Middle frontal gyrus (tissue), 1 donor: ENCODE data around the gene FLT3.
"Not testable (repeated sequence)": the region's sequence is repeated elsewhere in the genome, so short reads cannot be mapped to it uniquely, and the experiment has no call there.

Experiments
- DNase-seq: peaks from one replicate; pipeline ENCODE4 v3.0.0-alpha.2; 2015; ENCODE audit warnings: low spot score; ENCODE audit errors: extremely low spot score

Gene FLT3

DNA sequence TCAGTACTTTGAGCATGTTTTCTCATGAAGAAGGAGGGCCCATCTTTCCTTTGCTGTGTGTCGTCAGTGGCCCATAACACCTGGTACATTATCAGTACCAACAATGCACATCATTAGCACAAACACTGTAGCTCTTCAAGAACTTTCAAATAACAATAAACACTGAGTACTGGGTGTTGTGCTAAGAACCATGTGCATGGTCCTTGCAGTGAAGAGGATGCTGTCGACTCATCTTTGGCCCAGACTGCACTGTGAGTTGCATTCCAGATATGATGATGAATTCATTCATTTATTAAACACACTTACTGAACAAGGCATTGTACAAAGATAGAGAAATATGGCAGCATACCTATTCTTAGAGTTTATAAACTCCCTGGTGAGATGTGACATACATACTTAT is 55.8 kb downstream of the FLT3 start:
- DNase-seq, result no peak

DNA sequence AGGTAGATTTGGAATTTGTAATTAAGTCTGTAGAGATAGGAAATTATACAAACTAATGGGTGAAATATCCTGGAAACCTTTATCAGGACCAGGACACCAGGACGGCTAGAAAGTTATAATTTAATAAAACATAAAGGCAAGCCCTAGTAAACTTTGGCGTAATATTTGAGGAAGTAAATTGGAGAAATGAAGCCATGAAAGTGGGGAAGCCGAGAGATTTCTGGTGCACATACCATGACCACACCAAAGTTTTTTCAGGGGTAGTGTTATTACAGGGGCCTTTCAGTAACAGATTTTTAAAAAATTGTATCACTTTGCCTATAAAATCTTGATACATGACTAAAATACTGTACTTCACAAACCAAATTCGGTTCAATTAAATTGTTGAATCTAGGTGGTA is 57.2 kb downstream of the FLT3 start:
- no peak for DNase-seq

DNA sequence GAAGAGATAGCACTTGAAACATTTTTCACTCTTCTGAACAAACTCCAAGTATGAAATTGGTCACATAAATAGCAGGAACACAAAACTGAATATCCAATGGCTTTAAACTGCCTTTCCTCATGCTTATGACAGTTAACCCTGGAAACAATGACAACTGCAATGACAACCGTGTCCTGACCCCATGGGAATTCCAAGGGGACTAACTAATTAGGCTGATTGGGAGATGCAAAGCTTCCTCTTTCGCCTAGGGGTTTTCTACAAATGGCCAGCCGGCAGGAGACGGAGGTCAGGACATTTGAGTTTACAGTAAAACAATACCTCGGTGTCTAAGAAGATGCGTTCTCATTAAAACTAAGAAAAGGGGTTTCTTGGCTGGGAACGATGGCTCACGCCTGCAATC is 58.9 kb downstream of the FLT3 start:
- no peak for DNase-seq

DNA sequence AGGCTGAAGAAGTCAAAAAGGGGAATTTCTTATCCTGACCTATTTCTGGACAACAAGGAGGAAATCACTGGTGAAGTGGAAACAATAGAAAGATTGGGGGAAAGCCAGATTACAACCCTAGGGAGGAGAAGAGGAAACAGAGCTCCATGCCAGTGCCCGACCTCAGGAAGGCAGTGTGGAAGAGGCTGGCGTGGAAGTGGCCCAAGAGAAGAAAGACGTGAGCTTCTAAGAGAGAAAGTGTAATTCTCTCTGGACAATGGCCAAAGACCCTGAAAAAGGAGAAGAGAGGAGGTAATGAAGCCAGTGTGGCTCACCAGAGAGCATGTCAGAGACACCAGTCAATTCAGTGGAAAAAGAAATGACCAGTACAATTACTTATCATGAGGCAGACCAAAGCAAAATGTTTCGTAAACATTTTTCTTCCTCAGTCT is 59.3 kb downstream of the FLT3 start:
- no peak for DNase-seq

DNA sequence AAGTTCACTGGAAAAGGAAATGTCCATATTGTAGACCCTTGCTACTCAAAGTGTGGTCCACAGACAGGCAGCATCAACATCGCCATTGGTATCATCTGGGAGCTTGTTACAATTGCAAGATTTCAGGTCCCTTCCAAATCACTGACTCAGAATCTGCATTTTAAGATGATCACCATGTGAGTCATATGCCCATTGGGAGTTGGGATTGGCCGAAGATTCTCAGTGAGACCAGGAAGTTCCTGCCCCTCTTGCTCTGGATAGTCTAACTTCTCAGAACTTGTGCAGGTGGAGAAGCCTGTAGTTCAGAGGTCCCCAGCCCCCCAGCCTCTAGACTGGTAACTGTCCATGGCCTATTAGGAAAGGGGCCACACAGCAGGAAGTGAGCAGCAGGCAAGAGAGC is 63.0 kb downstream of the FLT3 start:
- DNase-seq, result no peak

DNA sequence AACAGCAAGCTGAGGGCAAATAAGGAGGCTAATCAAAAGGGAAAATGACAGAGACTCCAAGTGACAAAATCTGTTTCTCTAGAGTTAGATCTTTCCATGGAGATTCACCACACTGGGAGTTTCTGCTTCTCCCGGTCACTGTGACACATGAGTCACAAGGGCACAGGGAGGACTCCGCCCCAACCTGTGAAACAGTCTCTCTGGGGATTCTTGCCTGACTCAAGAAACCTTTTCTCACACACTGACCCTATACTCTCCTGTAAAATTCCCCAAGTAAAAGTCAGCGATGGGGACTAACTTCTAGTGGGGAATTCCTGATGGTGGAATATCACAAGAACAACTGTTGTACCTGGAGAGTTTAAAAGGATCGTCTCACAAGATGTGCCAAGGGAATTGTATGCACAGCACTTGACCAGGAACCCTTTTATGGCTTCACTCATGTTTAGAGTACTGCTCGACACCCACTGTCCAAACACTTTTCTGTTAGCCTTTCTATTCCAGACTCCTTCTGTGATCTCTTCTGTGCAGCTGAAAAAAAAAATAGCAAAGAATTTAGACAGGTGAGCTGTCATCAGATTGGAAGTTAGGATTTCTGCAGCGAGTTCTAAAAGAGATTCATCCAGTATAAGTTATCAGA is 65.1 kb downstream of the FLT3 start:
- DNase-seq, result no peak

DNA sequence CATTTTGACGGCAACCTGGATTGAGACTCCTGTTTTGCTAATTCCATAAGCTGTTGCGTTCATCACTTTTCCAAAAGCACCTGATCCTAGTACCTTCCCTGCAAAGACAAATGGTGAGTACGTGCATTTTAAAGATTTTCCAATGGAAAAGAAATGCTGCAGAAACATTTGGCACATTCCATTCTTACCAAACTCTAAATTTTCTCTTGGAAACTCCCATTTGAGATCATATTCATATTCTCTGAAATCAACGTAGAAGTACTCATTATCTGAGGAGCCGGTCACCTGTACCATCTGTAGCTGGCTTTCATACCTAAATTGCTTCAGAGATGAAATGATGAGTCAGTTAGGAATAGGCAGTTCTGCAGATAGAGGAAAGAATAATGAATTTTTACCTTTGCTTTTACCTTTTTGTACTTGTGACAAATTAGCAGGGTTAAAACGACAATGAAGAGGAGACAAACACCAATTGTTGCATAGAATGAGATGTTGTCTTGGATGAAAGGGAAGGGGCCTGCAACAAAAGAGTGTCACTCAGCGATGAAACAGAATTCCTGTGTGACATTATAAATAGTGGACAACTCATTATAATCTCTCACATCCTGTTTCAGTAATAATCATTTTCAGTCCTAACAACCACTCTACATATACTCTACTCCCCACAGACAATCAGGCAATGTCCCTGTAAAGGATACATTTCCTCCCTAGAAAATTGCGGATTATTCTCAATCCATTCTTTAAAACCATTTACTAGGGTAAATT is 66.3 kb downstream of the FLT3 start:
- no peak for DNase-seq

DNA sequence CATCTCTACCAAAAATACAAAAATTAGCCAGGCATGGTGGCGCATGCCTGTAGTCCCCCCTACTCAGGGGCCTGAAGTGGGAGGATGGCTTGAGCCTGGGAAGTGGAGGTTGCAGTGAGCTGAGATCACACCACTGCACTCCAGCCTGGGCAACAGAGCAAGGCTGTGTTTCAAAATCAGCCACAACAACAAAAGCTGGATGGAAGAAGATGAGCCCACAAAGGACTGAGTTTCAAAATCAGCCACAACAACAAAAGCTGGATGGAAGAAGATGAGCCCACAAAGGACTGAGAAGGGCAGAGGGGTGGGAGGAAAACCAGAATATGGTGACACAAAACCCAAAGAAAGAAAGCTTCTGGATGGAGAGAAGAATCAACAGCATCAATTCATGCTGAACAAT is 67.9 kb downstream of the FLT3 start:
- DNase-seq, result not testable (repeated sequence)

DNA sequence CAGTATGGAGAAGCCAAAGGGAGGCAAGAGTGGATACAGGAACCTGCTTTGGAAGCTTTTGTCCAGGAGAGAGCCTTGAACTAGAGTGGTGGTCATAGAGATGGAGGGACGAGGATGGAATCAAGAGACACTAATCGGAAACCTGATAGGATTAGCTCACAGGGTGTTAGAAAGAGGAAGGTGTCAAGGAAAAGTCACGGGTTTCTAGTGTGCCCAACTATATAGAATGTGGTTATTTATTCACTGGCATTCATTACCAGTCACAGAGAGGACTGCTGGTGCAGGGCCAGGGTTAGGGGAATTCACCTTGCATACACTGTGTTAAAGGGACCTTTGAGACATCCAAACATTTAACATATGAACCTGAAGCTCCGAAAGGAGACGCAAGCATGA is 68.5 kb downstream of the FLT3 start:
- no peak for DNase-seq

DNA sequence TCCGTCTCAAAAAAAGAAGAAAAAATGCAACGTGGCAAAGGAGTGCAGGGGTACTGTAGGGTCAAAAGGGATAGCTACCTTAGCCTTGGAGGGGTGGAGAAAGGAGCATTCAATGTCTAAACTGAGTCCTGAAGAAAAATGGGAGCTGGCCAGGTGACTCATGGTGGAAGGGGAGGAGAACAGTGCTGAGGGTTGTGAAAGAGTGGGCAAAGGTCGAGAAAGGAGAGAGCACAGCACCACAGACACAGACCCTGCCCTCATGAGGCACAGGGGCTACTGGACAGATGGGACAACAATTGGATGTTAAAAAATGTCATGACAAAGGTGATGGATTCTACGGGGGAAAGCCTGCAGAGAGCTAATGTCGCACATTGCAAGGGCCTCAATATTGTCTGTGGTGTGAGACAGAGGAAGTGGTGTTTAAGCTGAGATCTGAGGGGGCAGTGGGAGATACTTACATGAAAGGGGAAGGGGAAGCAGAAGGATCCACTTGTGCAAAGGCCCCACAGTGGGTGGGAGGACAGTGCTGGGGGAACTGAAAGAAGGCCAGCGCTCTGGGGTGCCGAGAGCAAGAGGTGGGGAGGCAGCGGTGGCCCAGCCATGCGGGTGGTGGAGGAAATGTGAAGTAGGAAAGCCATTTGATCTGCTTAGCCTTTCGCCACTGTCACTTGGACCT is 69.0 kb downstream of the FLT3 start:
- DNase-seq, result no peak

DNA sequence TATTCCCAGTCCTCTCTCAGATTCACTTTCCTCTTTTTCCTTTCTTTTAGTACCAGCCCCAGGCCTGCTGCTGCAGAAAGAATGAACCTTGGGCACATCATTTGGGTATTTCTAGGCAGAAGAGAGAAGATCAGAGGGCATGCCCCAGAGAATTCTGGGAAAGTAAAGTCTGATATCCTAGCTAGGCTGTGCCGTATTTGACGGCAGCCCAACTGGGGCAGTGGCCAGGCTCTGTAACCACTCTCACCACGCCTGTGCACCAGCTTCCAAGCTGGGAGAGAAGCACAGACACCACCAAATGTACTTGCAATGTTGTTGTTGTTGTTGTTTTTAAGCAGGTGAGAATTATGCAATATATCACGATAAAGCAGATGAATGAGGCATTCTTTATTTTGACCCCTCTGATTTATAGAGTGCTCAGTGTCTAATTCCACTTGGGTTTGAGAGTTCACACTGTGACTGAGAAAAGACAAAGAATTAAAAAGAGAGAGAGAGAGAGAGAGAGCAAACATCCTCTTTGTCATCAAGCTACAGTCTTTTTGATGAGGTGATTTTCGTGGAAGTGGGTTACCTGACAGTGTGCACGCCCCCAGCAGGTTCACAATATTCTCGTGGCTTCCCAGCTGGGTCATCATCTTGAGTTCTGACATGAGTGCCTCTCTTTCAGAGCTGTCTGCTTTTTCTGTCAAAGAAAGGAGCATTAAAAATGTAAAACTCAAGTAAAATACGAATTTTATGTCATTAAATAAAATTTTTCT is 72.6 kb downstream of the FLT3 start:
- DNase-seq, result no peak

DNA sequence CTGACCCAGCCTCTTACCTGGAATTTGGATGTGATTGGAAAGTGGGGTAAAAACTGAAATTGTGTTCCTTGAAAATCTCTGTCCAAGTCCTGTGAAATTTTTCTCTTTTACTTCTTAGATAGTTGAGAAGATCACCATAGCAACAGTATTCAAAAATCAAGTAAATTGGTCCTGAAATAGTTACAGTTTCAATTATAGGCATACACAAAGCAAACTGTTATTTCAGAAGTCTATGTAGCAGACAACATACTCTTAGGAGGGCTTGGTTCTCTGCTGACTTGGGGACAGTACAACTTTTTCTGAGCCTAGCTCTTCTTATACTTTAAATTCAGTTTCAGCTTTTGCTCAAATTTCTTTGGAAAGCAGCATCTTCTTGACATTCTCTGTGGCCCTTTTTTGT is 73.3 kb downstream of the FLT3 start:
- DNase-seq, result no peak

DNA sequence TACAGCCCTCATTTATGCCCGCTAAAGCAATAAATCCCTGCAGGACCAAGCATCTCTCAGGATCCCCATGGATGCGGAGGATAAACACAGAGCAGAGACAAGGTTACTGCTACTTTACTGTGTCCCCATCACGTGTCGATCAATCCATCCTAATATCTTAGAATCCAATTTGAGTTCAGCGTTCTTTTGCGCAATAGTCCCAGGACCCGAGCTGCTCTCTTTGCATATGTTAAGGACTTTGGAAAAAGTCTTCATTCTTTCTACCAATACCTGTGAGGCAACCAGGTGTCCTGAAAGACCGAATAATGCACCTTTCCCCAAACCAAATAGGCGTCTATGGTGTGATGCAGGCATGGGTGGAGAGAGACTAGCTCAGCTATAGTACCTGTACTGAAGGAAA is 73.9 kb downstream of the FLT3 start:
- no peak for DNase-seq

DNA sequence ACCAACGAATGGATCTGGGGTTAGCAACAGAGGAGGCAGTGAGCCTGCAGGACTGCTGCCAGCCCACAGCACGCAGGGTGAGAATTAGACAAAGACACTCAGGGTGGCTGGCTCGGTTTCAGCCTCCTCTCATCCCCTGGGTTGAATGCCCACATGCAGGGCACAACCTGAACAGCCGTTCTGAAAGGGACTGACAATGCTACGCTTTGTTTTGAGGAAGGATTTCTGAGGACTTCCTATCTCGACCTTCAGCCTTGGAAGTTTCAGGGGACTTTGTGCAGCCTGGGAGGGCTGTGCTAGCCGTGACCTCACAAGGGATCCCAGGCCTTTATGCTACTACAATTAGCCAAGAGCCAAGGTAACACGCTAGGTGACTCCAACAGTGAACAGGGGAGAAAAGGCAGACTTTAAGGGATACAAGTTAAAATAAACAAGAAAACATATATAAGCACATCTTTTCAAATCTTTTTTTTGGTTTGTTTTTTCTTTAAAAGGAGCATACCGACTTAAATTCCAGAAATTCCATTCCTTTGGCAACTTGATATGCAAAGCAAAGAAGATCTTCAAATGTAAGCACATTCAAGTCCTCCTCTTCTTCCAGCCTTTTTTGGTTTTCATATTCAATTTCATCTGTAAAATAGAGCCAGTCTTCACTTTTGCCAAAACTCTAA is 77.4 kb downstream of the FLT3 start:
- no peak for DNase-seq

DNA sequence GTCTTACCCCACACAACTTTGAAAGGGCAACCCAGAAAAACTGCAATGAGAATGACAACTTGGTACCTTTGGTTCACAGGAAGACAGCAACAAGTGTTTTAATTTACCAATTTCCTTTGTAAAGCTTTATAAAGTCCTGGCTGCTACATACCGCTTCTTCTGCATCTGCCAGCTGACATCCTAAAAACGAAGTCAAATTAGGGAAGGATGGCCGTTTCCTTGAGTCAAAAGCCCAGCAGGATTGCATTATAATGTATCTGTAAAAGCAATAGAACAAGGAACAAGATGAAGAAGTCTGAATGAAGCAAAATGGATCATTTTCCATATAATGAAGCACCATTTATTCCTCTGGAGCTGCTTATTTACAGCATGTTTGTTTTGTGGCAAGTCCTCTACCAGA is 86.1 kb downstream of the FLT3 start:
- DNase-seq, result no peak

DNA sequence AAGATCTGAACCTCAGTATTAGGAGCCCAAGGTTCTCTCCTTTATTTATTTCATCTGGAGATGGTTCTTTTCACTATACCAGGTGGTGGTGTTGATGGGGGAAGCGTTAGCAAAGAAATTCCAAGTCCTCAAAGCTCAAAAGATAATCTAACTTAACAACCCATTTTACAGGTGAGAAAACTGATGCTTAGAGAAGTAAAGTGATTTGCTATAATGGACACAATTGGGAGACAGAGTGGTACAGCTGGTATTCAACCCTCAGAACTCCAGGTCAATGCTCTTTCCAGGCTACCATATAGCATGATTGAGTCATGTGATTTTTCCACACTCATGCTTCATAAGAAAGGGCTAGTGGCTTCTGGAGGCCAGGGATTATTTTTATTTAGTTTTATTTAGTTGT is 86.9 kb downstream of the FLT3 start:
- no peak for DNase-seq

DNA sequence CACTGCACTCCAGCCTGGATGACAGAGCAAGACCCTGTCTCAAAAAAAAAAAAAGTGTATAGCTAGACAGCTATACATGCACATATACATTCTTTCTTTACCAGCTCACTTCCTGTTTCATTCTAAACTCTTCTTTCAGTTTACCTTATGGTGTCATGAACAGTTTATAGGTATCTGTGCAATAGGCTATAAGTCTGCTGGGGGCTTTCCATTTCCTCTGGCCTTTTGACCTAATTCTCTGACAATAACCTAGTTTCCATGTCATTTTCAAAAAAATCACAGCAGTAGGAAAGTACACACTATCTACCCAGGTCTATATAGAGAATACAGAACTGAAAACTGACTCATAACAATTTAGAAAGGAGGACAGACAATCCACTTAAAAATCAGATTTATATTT is 87.5 kb downstream of the FLT3 start:
- DNase-seq, result no peak

DNA sequence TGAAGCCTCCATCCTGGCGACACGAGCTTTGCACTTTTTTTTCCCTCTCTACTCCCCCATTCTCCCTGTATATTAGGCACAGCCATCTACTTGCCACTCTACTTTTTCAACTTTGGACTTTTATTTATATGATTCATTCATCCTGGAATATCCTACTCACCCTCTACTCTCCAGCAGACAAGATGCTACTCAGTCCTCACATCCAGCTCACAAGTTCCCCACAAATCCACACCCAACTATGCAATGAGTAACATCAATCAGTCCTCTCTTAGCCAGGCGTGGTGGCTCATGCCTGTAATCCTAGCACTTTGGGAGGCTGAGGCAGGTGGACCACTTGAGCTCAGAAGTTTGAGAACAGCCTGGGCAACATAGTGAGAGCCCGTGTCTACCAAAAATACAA is 88.0 kb downstream of the FLT3 start:
- DNase-seq, result no peak

DNA sequence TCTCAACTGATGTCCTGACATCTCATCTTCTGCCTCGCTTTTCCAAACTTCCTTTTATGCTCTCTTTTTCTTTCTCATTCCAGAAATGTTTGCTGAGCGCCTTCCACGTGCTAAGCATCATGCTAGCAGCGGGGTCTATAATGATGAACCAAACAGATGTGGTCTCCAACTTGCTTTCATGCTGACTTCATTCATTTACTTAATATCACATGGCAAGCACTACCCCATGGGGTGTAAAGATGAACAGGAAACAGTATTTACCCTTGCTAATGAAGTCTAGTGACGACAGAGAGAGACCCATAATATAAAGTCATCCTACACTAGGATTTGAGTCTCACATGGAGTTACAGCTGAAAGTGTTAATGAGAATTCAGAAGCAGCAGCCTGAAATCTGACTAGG is 90.3 kb downstream of the FLT3 start:
- DNase-seq, result no peak

DNA sequence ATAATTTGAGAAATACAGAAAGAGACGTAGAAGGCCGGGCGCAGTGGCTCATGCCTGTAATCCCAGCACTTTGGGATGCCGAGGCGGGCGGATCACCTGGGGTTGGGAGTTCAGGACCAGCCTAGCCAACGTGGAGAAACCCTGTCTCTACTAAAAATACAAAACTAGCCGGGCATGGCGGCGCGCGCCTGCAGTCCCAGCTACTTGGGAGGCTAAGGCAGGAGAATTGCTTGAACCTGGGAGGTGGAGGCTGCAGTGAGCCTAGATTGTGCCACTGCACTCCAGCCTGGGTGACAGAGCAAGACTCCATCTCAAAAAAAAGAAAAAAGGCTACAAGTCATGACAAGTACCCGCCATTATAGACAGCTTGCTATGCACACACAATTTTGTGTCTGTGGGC is 95.4 kb downstream of the FLT3 start:
- not testable (repeated sequence) for DNase-seq

DNA sequence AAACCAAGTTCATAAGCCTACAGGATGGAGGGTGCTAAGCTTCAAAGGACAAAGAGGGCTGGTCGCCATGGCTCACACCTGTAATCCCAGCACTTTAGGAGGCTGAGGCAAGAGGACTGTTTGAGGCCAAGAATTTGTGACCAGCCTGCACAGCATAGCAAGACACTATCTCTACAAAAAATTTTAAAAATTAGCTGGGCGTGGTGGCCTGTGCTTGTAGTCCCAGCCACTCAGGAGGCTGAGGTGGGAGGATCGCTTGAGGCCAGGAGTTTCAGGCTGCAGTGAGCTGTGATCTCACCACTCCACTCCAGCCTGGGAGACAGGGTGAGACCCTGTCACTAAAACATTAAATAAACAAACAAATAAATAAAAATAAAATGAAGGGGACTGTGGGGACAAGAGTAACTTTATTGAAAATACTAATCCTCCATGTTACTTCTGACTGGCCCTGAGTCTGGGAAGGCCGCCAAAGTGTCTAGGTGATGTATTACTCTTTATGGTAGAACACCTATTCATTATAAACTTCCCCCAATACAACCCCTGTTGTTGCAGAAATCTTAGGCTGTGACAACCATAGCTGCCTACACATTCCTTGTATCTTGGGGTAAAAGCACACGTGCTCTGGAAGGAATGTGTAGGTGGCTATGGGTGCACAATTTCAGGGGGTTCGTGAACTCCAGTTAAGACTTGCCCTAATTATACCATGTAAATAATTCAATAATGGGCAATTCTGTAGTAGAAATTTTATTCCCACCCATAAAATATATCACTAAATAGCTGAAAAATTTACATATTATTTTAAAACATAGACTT is 97.3 kb downstream of the FLT3 start:
- DNase-seq, result no peak
